ENCODE data around the gene TMEM255B. TPM values are rescaled to one million over a fixed set of nuclear protein-coding genes. Genes with fewer than 3 reads are reported as not detected.

The TMEM255B gene
- total and polyA plus RNA-seq, 2 of the 4 experiments (the other 2 are of a cell fraction) = 0.36 to 0.94 TPM

DNA sequence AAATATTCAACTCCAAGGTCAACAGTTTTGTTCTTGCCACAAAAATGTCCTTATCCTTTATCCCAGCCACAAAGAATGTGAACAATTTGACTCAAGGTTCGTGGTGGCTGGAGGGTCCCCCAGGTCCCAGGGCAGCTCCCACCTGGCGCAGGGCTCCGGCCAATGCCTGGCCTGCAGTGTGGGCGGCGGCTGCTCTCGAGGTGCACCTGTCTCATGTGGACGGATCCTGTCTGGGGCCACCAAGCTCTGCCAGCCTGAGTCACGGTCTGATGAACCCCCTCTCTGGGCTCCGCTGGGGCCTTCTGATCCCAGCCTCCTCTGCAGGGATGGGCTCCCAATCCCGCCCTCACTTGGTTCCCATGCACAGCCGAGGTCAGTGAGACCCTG lies 55.4 kb downstream of the TMEM255B start:
- Histone ChIP-seq H3K79me1 (ENCODE audit: low read depth in 1 of 2, low read length in 2 of 2) (peaks cover 0 to 40% of the 10 kb centered on the region in 2 experiments; a peak in 3 of 4 replicates), H3K23ac (ENCODE audit: low read depth, low read length) (peak overlapping the region; percentile 88; the same call in 1 of the 2 replicates), H3K14ac (replicated peaks; ENCODE audit: low read depth, low read length) (no peak overlapping the region), H3K36me3 (ENCODE audit: control insufficient read depth, insufficient read depth, low read length) (peaks cover 2% of the 10 kb centered on the region), H4K8ac (ENCODE audit: low read depth in 2 of 2, low read length in 2 of 2) (no peak overlapping the region), H3K56ac (ENCODE audit: extremely low read depth, insufficient read depth, low read length) (no peak overlapping the region), H3K4me2 (ENCODE audit: low read depth, low read length) (no peak overlapping the region), H2AFZ (replicated peaks; ENCODE audit: low read length, poor library complexity) (no peak overlapping the region), H2AK5ac (ENCODE audit: low read depth, low read length) (peak overlapping the region; percentile 13; the same call in 1 of the 2 replicates), H4K20me1 (ENCODE audit: insufficient read depth, low read length) (peaks cover 24% of the 10 kb centered on the region), H3K9me3 (ENCODE audit: control insufficient read depth, insufficient read depth, low read length) (peaks cover 5% of the 10 kb centered on the region), H2BK15ac (ENCODE audit: low read depth, low read length) (no peak overlapping the region), H4K5ac (ENCODE audit: low read depth, low read length) (no peak overlapping the region), H3K18ac (ENCODE audit: low read depth, low read length) (no peak overlapping the region), H4K91ac (ENCODE audit: insufficient read depth, low read depth, low read length) (no peak overlapping the region), H3K27me3 (ENCODE audit: control insufficient read depth, insufficient read depth, low read length) (no peaks in the 10 kb centered on the region), H3K9me1 (ENCODE audit: insufficient read depth, low read length) (peaks cover 8% of the 10 kb centered on the region), H3K4me3 (ENCODE audit: insufficient read depth, low read depth, low read length) (no peak overlapping the region), H2BK5ac (ENCODE audit: low read depth, low read length, poor library complexity, severe bottlenecking) (no peak overlapping the region), H2BK120ac (ENCODE audit: low read depth, low read length) (no peak overlapping the region), H2BK20ac (ENCODE audit: low read depth, low read length) (no peak overlapping the region), H3K9ac (ENCODE audit: low read depth, low read length) (no peak overlapping the region; the same call in 1 of the 2 replicates), H3K27ac (ENCODE audit: insufficient read depth, low read length) (no peak overlapping the region), H2AK9ac (replicated peaks; ENCODE audit: low read depth, low read length, poor library complexity) (no peak overlapping the region), H3K4me1 (ENCODE audit: control insufficient read depth, insufficient read depth, low read length) (peaks cover 13% of the 10 kb centered on the region), H3K4ac (ENCODE audit: low read depth, low read length) (peak overlapping the region; percentile 1; the same call in 1 of the 2 replicates)
- WGBS, 2 experiments (ENCODE audit: extremely low coverage in 2 of 2, insufficient read length in 1 of 2) = 83% methylated on average over 4 of the region's 11 CpGs; no CpG with 5 or more reads in 1 of the 2 experiments
- ChIA-PET POLR2A (ENCODE audit: unreplicated experiment) (no interaction called here), CTCF (interaction anchor here (0.9 kb wide), 1 partner anchor 12 kb away, joined by 4 read pairs; no protein-coding TSS in a partner anchor)
- TF ChIP-seq NFE2L2 (IDR thresholded peaks at IDR 0.05; ENCODE audit: low read depth, low read length) (no peak), MXI1 (IDR thresholded peaks at IDR 0.05; ENCODE audit: borderline replicate concordance, low read depth, low read length) (no peak), RCOR1 (IDR thresholded peaks at IDR 0.05; ENCODE audit: insufficient replicate concordance, low read length) (peak; percentile 52), CHD1 (IDR thresholded peaks at IDR 0.05; ENCODE audit: low read depth, low read length) (no peak), POLR2A (IDR thresholded peaks at IDR 0.05; ENCODE audit: low read depth, low read length) (no peak)
- TF ChIP-seq, protein P1, sequence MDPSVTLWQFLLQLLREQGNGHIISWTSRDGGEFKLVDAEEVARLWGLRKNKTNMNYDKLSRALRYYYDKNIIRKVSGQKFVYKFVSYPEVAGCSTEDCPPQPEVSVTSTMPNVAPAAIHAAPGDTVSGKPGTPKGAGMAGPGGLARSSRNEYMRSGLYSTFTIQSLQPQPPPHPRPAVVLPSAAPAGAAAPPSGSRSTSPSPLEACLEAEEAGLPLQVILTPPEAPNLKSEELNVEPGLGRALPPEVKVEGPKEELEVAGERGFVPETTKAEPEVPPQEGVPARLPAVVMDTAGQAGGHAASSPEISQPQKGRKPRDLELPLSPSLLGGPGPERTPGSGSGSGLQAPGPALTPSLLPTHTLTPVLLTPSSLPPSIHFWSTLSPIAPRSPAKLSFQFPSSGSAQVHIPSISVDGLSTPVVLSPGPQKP (IDR thresholded peaks at IDR 0.05; ENCODE audit: borderline replicate concordance, low read depth, low read length) = no peak
- TF ChIP-seq, protein P2, sequence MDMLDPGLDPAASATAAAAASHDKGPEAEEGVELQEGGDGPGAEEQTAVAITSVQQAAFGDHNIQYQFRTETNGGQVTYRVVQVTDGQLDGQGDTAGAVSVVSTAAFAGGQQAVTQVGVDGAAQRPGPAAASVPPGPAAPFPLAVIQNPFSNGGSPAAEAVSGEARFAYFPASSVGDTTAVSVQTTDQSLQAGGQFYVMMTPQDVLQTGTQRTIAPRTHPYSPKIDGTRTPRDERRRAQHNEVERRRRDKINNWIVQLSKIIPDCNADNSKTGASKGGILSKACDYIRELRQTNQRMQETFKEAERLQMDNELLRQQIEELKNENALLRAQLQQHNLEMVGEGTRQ (IDR thresholded peaks at IDR 0.05; ENCODE audit: low read depth, low read length) = no peak
- dilution Hi-C loops (cut with HindIII; ENCODE audit: low sequenced_read_pairs, unreplicated experiment) (no loop called here), intact Hi-C loops (cut with micrococcal nuclease) (loop anchor here (10.0 kb wide), 1 partner anchor 210 kb away; no protein-coding TSS in a partner anchor), in situ Hi-C loops (cut with MboI; ENCODE audit: low sequenced_read_pairs) (no loop called here)
- no TSS peak for BruUV-seq (replicated peaks)
- ATAC-seq (ENCODE audit: low read depth) (0 out of 2 replicates have a peak, but pooled peaks have one; percentile 2), DNase-seq (peak; percentile 34)

All from IMR-90 (cell line).